ENCODE results near the gene DISP3. TPM values are rescaled to one million over a fixed set of nuclear protein-coding genes. Genes with fewer than 3 reads are reported as not detected.
A peak's percentile ranks its signal among the peaks of the same experiment; 100 is the strongest.

Gene DISP3
- polyA plus RNA-seq, 1 of the 3 experiments (the other 2 are of a cell fraction) = 0.08 TPM

DNA sequence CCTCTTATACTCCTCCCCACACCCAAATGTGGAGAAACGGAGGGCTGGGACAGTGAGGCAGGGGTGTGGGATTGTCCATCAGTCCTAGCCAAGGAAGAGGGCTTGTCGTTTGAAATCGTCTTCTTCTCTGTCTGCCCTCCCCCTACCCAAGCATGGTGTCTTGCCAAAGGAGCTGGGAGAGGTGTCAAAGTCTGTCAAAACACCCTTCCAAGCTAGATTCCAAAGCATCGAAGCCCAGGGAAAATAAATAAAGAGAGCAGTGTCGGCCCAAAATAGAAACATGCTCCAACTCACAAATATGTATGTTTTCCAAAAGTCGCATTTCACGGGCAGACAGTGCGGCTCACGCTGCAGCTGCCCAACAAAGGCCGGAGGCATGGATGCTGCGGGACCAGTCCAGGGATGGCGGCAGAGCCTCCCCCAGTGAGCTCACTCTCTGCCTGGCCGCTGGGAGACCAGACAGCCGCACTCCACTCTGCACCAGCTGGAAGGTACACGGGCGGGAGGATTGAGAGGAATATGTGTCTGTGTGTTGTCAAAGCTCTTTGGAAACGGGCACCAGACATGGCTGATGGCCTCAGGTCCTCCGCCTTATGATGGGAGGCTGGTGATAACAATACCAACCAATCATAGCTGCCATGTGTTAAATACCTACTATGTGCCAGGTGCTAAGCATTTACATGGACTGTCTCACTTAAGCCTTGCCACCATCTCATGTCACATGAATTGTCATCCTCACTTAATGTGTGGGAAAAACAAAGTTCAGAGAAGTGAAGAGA lies 3.9 kb downstream of the DISP3 start:
- POLR2A ChIA-PET = no interaction called here
- Histone ChIP-seq H3K4me3 (ENCODE audit: low read depth in 2 of 2, low read length in 1 of 2) (no peak overlapping the region), H3K9ac (no peak overlapping the region), H3K36me3 (replicated peaks in 1 of 2; ENCODE audit: control insufficient read depth in 1 of 2, insufficient read depth in 2 of 2, low read length in 1 of 2) (no peaks in the 10 kb centered on the region), H3K79me2 (ENCODE audit: insufficient read depth) (no peaks in the 10 kb centered on the region), H3K9me3 (no peaks in the 10 kb centered on the region), H4K20me1 (ENCODE audit: insufficient read depth) (no peaks in the 10 kb centered on the region), H3K27me3 (ENCODE audit: insufficient read depth) (no peaks in the 10 kb centered on the region), H3K4me1 (ENCODE audit: control insufficient read depth in 1 of 2, insufficient read depth in 2 of 2, low read depth in 1 of 2, low read length in 1 of 2) (peaks cover 0 to 58% of the 10 kb centered on the region in 2 experiments; a peak in 2 of 4 replicates), H3K4me2 (no peak overlapping the region), H3K9me2 (no peaks in the 10 kb centered on the region), H2AFZ (ENCODE audit: low read depth) (no peak overlapping the region), H3K27ac (ENCODE audit: low read depth in 2 of 2, low read length in 1 of 2) (peak overlapping the region in 1 of 2 experiments; percentile 48; a peak in 2 of 4 replicates), H3F3A (replicated peaks; ENCODE audit: insufficient read depth) (no peaks in the 10 kb centered on the region)
- 52% methylated on average over 16 of the region's 18 CpGs for WGBS (ENCODE audit: low lambda C conversion rate)
- CTCF ChIA-PET = interaction anchor here (0.9 to 1.9 kb wide), 9 partner anchors 27 to 196 kb away, joined by 3 to 12 read pairs (median 3); no protein-coding TSS in a partner anchor
- DNase-seq = peak; percentile 54
- TF ChIP-seq RAD21 (IDR thresholded peaks at IDR 0.05; ENCODE audit: low read length) (0 out of 2 replicates have a peak, but pooled peaks have one; percentile 8), GATA2 (CRISPR knock-in tag; IDR thresholded peaks at IDR 0.05) (peak; percentile 50; the same call in 1 of the 2 replicates), MXI1 (IDR thresholded peaks at IDR 0.05; ENCODE audit: low read depth, low read length) (0 out of 2 replicates have a peak, but pooled peaks have one; percentile 44), CHD2 (IDR thresholded peaks at IDR 0.05; ENCODE audit: low read length, partially characterized antibody) (no peak), FOXJ3 (CRISPR knock-in tag; IDR thresholded peaks at IDR 0.05) (0 out of 2 replicates have a peak, but pooled peaks have one; percentile 28)

DNA sequence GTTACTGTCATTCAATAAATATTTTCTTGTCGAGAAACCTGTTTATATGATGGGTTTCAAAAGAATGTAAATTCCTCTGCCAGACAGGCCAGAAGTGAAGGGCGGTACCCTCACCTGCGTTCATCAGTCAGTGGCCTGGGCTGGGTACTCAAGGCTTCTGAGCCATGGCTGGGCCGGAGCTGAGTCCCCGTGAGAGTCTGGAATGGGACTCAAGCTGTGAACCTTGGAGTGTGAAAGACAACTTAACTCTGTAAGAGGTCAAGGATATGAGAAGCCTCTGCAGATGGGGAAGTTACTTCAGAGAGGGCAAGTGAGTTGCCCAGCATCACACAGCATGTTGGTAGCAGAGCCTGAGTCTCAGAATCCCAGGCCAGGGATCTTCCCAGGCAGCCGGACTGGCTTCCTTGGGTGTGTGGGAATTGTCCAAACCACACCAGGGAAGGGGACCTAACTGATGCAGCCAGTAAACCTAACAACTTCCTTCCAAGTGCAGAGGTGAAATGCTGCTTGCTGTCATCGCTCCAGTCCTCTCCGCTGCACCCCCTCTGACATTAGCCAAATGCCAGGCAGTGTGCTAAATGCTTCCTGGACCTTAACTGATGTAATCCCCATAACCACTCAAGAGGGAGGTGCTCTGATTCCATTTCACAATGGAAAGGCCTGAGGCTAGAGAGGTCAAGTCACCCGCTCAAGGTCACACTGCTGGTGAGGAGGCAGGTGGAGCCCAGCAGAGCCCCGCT lies 4.8 kb downstream of the DISP3 start:
- WGBS (ENCODE audit: low lambda C conversion rate) = 25% methylated on average over 4 of the region's 10 CpGs
- H3K27me3 ChIP-seq (ENCODE audit: insufficient read depth) = no peaks in the 10 kb centered on the region
- H3K9ac ChIP-seq = no peak overlapping the region
- no peaks in the 10 kb centered on the region for H3K36me3 ChIP-seq (replicated peaks in 1 of 2; ENCODE audit: control insufficient read depth in 1 of 2, insufficient read depth in 2 of 2, low read length in 1 of 2)
- H3K9me3 ChIP-seq = no peaks in the 10 kb centered on the region
- no peaks in the 10 kb centered on the region for H3F3A ChIP-seq (replicated peaks; ENCODE audit: insufficient read depth)
- peak overlapping the region in 1 of 2 experiments; percentile 58; a peak in 2 of 4 replicates for H3K27ac ChIP-seq (ENCODE audit: low read depth in 2 of 2, low read length in 1 of 2)
- no peak overlapping the region for H2AFZ ChIP-seq (ENCODE audit: low read depth)
- ChIA-PET CTCF (interaction anchor here (1.2 to 1.9 kb wide), 7 partner anchors 28 to 197 kb away, joined by 3 to 12 read pairs (median 5); no protein-coding TSS in a partner anchor), POLR2A (no interaction called here)
- no peak overlapping the region for H3K4me3 ChIP-seq (ENCODE audit: low read depth in 2 of 2, low read length in 1 of 2)
- peak; percentile 81 for DNase-seq
- no peak overlapping the region for H3K4me2 ChIP-seq
- peaks cover 0 to 52% of the 10 kb centered on the region in 2 experiments; a peak in 2 of 4 replicates for H3K4me1 ChIP-seq (ENCODE audit: control insufficient read depth in 1 of 2, insufficient read depth in 2 of 2, low read depth in 1 of 2, low read length in 1 of 2)
- no peaks in the 10 kb centered on the region for H3K9me2 ChIP-seq
- H4K20me1 ChIP-seq (ENCODE audit: insufficient read depth) = no peaks in the 10 kb centered on the region
- H3K79me2 ChIP-seq (ENCODE audit: insufficient read depth) = no peaks in the 10 kb centered on the region
- no peak for TF ChIP-seq YY1 (IDR thresholded peaks at IDR 0.05; ENCODE audit: low read depth)
- no peak for TF ChIP-seq NFIC (IDR thresholded peaks at IDR 0.05; ENCODE audit: borderline replicate concordance)
- no peak for TF ChIP-seq SIN3A (IDR thresholded peaks at IDR 0.05; ENCODE audit: borderline replicate concordance, low read depth, low read length)
- TF ChIP-seq SMC3 (IDR thresholded peaks at IDR 0.05; ENCODE audit: low read depth, low read length) = no peak
- TF ChIP-seq POLR2AphosphoS5 (IDR thresholded peaks at IDR 0.05; ENCODE audit: low read depth, low read length) = no peak
- no peak for TF ChIP-seq MAX (IDR thresholded peaks at IDR 0.05; ENCODE audit: low read depth)
- TF ChIP-seq RFX5 (IDR thresholded peaks at IDR 0.05; ENCODE audit: low read length) = no peak
- TF ChIP-seq, protein P1, sequence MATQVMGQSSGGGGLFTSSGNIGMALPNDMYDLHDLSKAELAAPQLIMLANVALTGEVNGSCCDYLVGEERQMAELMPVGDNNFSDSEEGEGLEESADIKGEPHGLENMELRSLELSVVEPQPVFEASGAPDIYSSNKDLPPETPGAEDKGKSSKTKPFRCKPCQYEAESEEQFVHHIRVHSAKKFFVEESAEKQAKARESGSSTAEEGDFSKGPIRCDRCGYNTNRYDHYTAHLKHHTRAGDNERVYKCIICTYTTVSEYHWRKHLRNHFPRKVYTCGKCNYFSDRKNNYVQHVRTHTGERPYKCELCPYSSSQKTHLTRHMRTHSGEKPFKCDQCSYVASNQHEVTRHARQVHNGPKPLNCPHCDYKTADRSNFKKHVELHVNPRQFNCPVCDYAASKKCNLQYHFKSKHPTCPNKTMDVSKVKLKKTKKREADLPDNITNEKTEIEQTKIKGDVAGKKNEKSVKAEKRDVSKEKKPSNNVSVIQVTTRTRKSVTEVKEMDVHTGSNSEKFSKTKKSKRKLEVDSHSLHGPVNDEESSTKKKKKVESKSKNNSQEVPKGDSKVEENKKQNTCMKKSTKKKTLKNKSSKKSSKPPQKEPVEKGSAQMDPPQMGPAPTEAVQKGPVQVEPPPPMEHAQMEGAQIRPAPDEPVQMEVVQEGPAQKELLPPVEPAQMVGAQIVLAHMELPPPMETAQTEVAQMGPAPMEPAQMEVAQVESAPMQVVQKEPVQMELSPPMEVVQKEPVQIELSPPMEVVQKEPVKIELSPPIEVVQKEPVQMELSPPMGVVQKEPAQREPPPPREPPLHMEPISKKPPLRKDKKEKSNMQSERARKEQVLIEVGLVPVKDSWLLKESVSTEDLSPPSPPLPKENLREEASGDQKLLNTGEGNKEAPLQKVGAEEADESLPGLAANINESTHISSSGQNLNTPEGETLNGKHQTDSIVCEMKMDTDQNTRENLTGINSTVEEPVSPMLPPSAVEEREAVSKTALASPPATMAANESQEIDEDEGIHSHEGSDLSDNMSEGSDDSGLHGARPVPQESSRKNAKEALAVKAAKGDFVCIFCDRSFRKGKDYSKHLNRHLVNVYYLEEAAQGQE (IDR thresholded peaks at IDR 0.05; ENCODE audit: low read depth, low read length) = no peak
- TF ChIP-seq ZBTB33 (IDR thresholded peaks at IDR 0.05; ENCODE audit: borderline replicate concordance, low read depth) = no peak
- TF ChIP-seq TAF1 (IDR thresholded peaks at IDR 0.05; ENCODE audit: borderline replicate concordance, low read depth, low read length) = no peak
- TF ChIP-seq RXRA (IDR thresholded peaks at IDR 0.05; ENCODE audit: borderline replicate concordance, low read depth) = no peak
- no peak for TF ChIP-seq TEAD4 (IDR thresholded peaks at IDR 0.05; ENCODE audit: borderline replicate concordance, insufficient read depth)
- TF ChIP-seq, protein P2, sequence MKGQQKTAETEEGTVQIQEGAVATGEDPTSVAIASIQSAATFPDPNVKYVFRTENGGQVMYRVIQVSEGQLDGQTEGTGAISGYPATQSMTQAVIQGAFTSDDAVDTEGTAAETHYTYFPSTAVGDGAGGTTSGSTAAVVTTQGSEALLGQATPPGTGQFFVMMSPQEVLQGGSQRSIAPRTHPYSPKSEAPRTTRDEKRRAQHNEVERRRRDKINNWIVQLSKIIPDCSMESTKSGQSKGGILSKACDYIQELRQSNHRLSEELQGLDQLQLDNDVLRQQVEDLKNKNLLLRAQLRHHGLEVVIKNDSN (IDR thresholded peaks at IDR 0.05; ENCODE audit: borderline replicate concordance, low read depth) = no peak
